SU-DHL-6 (cell line): ENCODE measurements around the gene SAP25.

Source experiments
- CTCF ChIP-seq: fragments of 200-600 bp; sonication (generic); IDR thresholded peaks from one replicate; pipeline ENCODE4 v1.5.1; 2017; ENCODE audit warnings: antibody characterized with exemption, mild to moderate bottlenecking, low read length, moderate library complexity; ENCODE audit not compliant: insufficient read depth, poor library complexity, severe bottlenecking
- EZH2phosphoT487 ChIP-seq: fragments of 200-600 bp; sonication (generic), shearing (Covaris generic); conservative IDR thresholded peaks from 2 replicates; pipeline ENCODE4 v1.6.1; 2018; ENCODE audit warnings: mild to moderate bottlenecking, antibody characterized with exemption, low read length, moderate library complexity, mixed read lengths

GRCh38 chr7:100539436-100540006 lies 34.2 kb downstream of the SAP25 start:
- TF ChIP-seq CTCF (no peak), EZH2phosphoT487 (no peak)
